OCI-LY1 (cell line): ENCODE data around the gene LITAF.

Experiments
- H2AFZ ChIP-seq: fragments of 200-600 bp; sonication (generic), shearing (Covaris generic); 2 replicates; pipeline ENCODE4 v1.6.0; 2014; ENCODE audit warnings: antibody characterized with exemption, mild to moderate bottlenecking, low read length
- H3F3A ChIP-seq: fragments of 200-600 bp; sonication (generic), shearing (Covaris generic); 2 replicates; pipeline ENCODE4 v1.6.0; 2014; ENCODE audit warnings: mild to moderate bottlenecking, antibody characterized with exemption, low read length, moderate library complexity; ENCODE audit not compliant: insufficient read depth
- H3K27ac ChIP-seq: fragments of 200-600 bp; sonication (generic); 2 replicates; pipeline ENCODE4 v1.5.1; 2014; ENCODE audit warnings: low read length, mixed run types, mild to moderate bottlenecking, low read depth; ENCODE audit not compliant: poor library complexity, severe bottlenecking
- H3K27me3 ChIP-seq: fragments of 200-600 bp; sonication (generic); 2 replicates; pipeline ENCODE4 v1.6.0; 2014; ENCODE audit warnings: antibody characterized with exemption, mild to moderate bottlenecking, low read length, moderate library complexity; ENCODE audit not compliant: insufficient read depth
- H3K36me3 ChIP-seq: fragments of 200-600 bp; sonication (generic); 2 replicates; pipeline ENCODE4 v1.6.1; 2014; ENCODE audit warnings: mild to moderate bottlenecking, antibody characterized with exemption, low read length, moderate library complexity, mixed read lengths; ENCODE audit not compliant: insufficient read depth
- H3K4me1 ChIP-seq: fragments of 200-600 bp; sonication (generic); 2 replicates; pipeline ENCODE4 v1.5.1; 2014; ENCODE audit warnings: mild to moderate bottlenecking, low read length, moderate library complexity; ENCODE audit not compliant: insufficient read depth, severe bottlenecking
- H3K4me2 ChIP-seq: fragments of 200-600 bp; sonication (generic), shearing (Covaris generic); 2 replicates; pipeline ENCODE4 v1.6.1; 2014; ENCODE audit warnings: low read length
- H3K4me3 ChIP-seq: fragments of 200-600 bp; sonication (generic); 2 replicates; pipeline ENCODE4 v1.5.1; 2014; ENCODE audit warnings: low read length, low read depth, mild to moderate bottlenecking, mixed read lengths; ENCODE audit not compliant: poor library complexity, severe bottlenecking
- H3K79me2 ChIP-seq: fragments of 200-600 bp; shearing (Covaris generic); 2 replicates; pipeline ENCODE4 v1.6.1; 2016; ENCODE audit warnings: mixed run types, low read length, mixed read lengths; ENCODE audit not compliant: insufficient read depth
- H3K9ac ChIP-seq: fragments of 200-600 bp; sonication (generic), shearing (Covaris generic); 2 replicates; pipeline ENCODE4 v1.6.1; 2014; ENCODE audit warnings: mild to moderate bottlenecking, low read length, mixed read lengths
- H3K9me2 ChIP-seq: fragments of 200-600 bp; sonication (generic), shearing (Covaris generic); 2 replicates; pipeline ENCODE4 v1.6.1; 2014; ENCODE audit warnings: low read depth, mild to moderate bottlenecking, low read length, mixed read lengths
- H3K9me3 ChIP-seq: fragments of 200-600 bp; shearing (Covaris generic); 2 replicates; pipeline ENCODE4 v1.6.1; 2014; ENCODE audit warnings: low read length, mixed read lengths
- H4K20me1 ChIP-seq: fragments of 200-600 bp; sonication (generic), shearing (Covaris generic); 2 replicates; pipeline ENCODE4 v1.6.0; 2016; ENCODE audit warnings: mild to moderate bottlenecking, low read length; ENCODE audit not compliant: insufficient read depth
- CTCF ChIP-seq: fragments of 200-600 bp; sonication (generic), shearing (Covaris generic); IDR thresholded peaks from 2 replicates; pipeline ENCODE4 v1.5.1; 2017; ENCODE audit warnings: mild to moderate bottlenecking, antibody characterized with exemption, low read length, moderate library complexity, mixed read lengths
- EZH2 ChIP-seq: fragments of 200-600 bp; sonication (generic), shearing (Covaris generic); IDR thresholded peaks from 2 replicates; pipeline ENCODE4 v1.8.0; 2017; ENCODE audit warnings: borderline replicate concordance, mixed run types, mild to moderate bottlenecking, antibody characterized with exemption, low read length, moderate library complexity, mixed read lengths

LITAF gene

GRCh38 chr16:11575223-11575589 lies 11.5 kb downstream of the LITAF start:
- H3K27ac ChIP-seq: no peak overlapping the region
- peaks cover 9% of the 10 kb centered on the region; the same call in 1 of the 2 replicates for H3K27me3 ChIP-seq
- peaks cover 8% of the 10 kb centered on the region for H3K4me1 ChIP-seq
- H3K36me3 ChIP-seq: no peaks in the 10 kb centered on the region; the same call in 1 of the 2 replicates
- no peak overlapping the region for H3K4me2 ChIP-seq
- no peaks in the 10 kb centered on the region for H3K79me2 ChIP-seq
- TF ChIP-seq CTCF (no peak), EZH2 (no peak)
- H3F3A ChIP-seq: no peaks in the 10 kb centered on the region
- no peak overlapping the region for H2AFZ ChIP-seq
- no peak overlapping the region for H3K9ac ChIP-seq
- no peaks in the 10 kb centered on the region for H3K9me2 ChIP-seq
- no peaks in the 10 kb centered on the region for H4K20me1 ChIP-seq
- no peak overlapping the region for H3K4me3 ChIP-seq
- peaks cover 3% of the 10 kb centered on the region; the same call in 1 of the 2 replicates for H3K9me3 ChIP-seq

- Histone ChIP-seq H3K9ac (no peak overlapping the region), H3F3A (no peaks in the 10 kb centered on the region), H3K79me2 (no peaks in the 10 kb centered on the region), H4K20me1 (no peaks in the 10 kb centered on the region), H3K9me3 (peaks cover 3% of the 10 kb centered on the region; the same call in 1 of the 2 replicates), H3K36me3 (no peaks in the 10 kb centered on the region; the same call in 1 of the 2 replicates), H3K27me3 (peaks cover 9% of the 10 kb centered on the region; the same call in 1 of the 2 replicates), H2AFZ (no peak overlapping the region), H3K4me2 (peak overlapping the region; percentile 57), H3K27ac (no peak overlapping the region), H3K4me3 (peak overlapping the region; percentile 31), H3K9me2 (no peaks in the 10 kb centered on the region), H3K4me1 (peaks cover 8% of the 10 kb centered on the region)
- TF ChIP-seq CTCF (no peak), EZH2 (no peak)
Observed at GRCh38 chr16:11572301-11572995, 14.3 kb downstream of the LITAF start.

- no peaks in the 10 kb centered on the region for H3K9me2 ChIP-seq
- peaks cover 3% of the 10 kb centered on the region; the same call in 1 of the 2 replicates for H3K9me3 ChIP-seq
- no peak overlapping the region for H3K9ac ChIP-seq
- H3K36me3 ChIP-seq: no peaks in the 10 kb centered on the region; the same call in 1 of the 2 replicates
- H3K4me1 ChIP-seq: peaks cover 8% of the 10 kb centered on the region
- no peak overlapping the region for H2AFZ ChIP-seq
- no peak overlapping the region for H3K4me2 ChIP-seq
- no peaks in the 10 kb centered on the region for H4K20me1 ChIP-seq
- no peaks in the 10 kb centered on the region for H3F3A ChIP-seq
- no peak overlapping the region for H3K27ac ChIP-seq
- H3K4me3 ChIP-seq: no peak overlapping the region
- H3K27me3 ChIP-seq: peaks cover 9% of the 10 kb centered on the region; the same call in 1 of the 2 replicates
- TF ChIP-seq CTCF (no peak), EZH2 (no peak)
- no peaks in the 10 kb centered on the region for H3K79me2 ChIP-seq
Observed at GRCh38 chr16:11571549-11571948, 15.2 kb downstream of the LITAF start.
